ENCODE data around the gene EFNA1.
"Not testable (repeated sequence)": the region's sequence is repeated elsewhere in the genome, so short reads cannot be mapped to it uniquely, and the experiment has no call there.

Gene EFNA1

GRCh38 chr1:155167166-155168104, 39.8 kb downstream of the EFNA1 start:
- peak; percentile 90 for DNase-seq (ENCODE audit: extremely low spot score)
- TF ChIP-seq NFRKB (IDR thresholded peaks at IDR 0.05) (no peak), PKNOX1 (IDR thresholded peaks at IDR 0.05) (no peak), ARNT (IDR thresholded peaks at IDR 0.05) (no peak), FOXM1 (IDR thresholded peaks at IDR 0.05; ENCODE audit: borderline replicate concordance) (no peak), CTBP1 (IDR thresholded peaks at IDR 0.05; ENCODE audit: borderline replicate concordance) (0 out of 2 replicates have a peak, but pooled peaks have one; percentile 14), SP1 (IDR thresholded peaks at IDR 0.05) (no peak)
- CTCF ChIA-PET = interaction anchor here (0.5 to 3.9 kb wide), 32 partner anchors 10 to 686 kb away, joined by 3 to 89 read pairs (median 4); partner anchors contain the start of gene ADAM15
- POLR2A ChIA-PET = interaction anchor here (1.0 to 2.5 kb wide), 10 partner anchors 8 to 77 kb away, joined by 3 to 19 read pairs (median 6); partner anchors contain the start of genes DPM3, EFNA1 and SLC50A1

DNA sequence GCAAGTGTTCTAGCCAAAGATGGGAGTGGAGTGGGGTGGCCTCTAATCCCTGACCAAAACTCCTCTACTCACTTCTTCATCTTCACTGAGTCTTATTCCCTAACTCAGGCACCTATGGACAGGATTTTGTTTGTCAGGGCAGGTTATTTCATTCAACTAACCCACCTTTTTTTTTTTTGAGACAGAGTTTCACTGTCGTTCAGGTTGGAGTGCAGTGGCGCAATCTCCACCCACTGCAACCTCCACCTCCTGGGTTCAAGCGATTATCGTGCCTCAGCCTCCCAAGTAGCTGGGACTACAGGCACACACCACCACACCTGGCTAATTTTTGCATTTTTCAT, 40.4 kb downstream of the EFNA1 start:
- ChIA-PET POLR2A (interaction anchor here (1.0 to 2.5 kb wide), 9 partner anchors 10 to 77 kb away, joined by 3 to 19 read pairs (median 6); partner anchors contain the start of genes DPM3, EFNA1 and SLC50A1), CTCF (interaction anchor here (0.5 to 3.9 kb wide), 26 partner anchors 9 to 687 kb away, joined by 3 to 89 read pairs (median 4); partner anchors contain the start of gene ADAM15)
- DNase-seq (ENCODE audit: extremely low spot score) = not testable (repeated sequence)

DNA sequence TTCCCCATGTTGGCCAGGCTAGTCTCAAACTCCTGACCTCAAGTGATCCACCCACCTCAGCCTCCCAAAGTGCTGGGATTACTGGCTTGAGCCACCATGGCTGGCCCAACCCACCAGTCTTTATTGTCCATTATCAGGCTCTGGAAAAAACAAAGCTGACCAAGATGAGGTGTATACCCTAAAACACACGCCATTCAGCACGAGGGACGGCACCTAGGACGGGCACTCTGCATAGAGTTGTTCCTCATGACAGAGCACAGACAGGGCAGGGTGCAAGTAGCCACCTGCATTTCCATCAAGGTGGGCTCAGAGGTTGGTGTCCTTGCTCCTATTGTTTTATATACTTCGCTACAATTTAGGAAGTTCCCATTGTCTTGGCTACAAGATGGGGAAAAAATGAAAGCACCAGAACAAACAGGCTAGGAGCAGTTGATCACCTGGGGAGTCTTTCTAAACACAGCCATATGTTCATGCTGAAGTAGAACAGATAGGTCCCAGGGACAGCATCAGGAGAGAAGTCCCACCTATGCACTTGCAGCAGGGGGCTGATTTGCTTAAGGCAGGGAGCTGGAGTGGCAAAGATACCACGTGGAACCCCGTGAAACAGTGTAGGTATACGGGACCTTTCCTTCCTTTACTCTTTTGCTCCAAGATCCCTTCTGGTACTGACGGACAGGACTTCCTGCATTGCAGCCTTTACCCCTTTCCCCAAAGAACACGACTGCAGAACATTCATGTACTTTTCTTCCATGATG, 41.0 kb downstream of the EFNA1 start:
- ChIA-PET POLR2A (interaction anchor here (1.0 to 2.5 kb wide), 9 partner anchors 11 to 78 kb away, joined by 3 to 19 read pairs (median 5); partner anchors contain the start of genes DPM3 and SLC50A1), CTCF (interaction anchor here (0.5 to 3.9 kb wide), 23 partner anchors 9 to 123 kb away, joined by 3 to 89 read pairs (median 6); partner anchors contain the start of gene ADAM15)
- TF ChIP-seq HDGF (IDR thresholded peaks at IDR 0.05; ENCODE audit: borderline replicate concordance) (no peak), NFRKB (IDR thresholded peaks at IDR 0.05) (no peak), ZNF384 (IDR thresholded peaks at IDR 0.05) (no peak), CTBP1 (IDR thresholded peaks at IDR 0.05; ENCODE audit: borderline replicate concordance) (no peak), BHLHE40 (IDR thresholded peaks at IDR 0.05; ENCODE audit: borderline replicate concordance) (no peak), LEF1 (IDR thresholded peaks at IDR 0.05; ENCODE audit: borderline replicate concordance) (no peak), L3MBTL2 (conservative IDR thresholded peaks at IDR 0.05) (no peak), ARNT (IDR thresholded peaks at IDR 0.05) (no peak), TARDBP (IDR thresholded peaks at IDR 0.05) (no peak), SUZ12 (IDR thresholded peaks at IDR 0.05) (no peak), PKNOX1 (IDR thresholded peaks at IDR 0.05) (no peak), FOXM1 (IDR thresholded peaks at IDR 0.05; ENCODE audit: borderline replicate concordance) (no peak), ELF4 (IDR thresholded peaks at IDR 0.05) (no peak), SP1 (IDR thresholded peaks at IDR 0.05) (no peak), FOXK2 (IDR thresholded peaks at IDR 0.05) (no peak), FOXA1 (IDR thresholded peaks at IDR 0.05) (no peak)

DNA sequence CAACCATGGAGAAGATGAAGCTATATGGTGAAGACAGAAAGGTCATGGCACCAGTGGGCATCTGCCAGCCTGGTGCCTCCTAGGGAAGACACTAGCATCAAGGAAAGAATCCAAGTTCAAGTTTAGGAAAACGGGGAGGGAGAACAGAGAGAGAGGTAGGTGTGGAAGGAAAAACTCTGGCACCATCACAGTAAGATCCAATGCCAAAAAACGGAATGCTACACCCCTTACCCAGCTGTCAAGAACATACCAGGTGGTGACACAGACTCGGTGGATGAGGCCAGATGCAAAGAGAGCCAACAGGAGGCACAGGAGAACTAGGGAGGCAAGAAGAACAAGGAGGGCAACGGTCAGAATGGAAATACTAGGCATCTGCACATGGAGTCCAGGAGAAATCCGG, 41.9 kb downstream of the EFNA1 start:
- ChIA-PET CTCF (interaction anchor here (1.2 to 1.8 kb wide), 3 partner anchors 52 to 84 kb away, joined by 4 to 8 read pairs (median 4); no protein-coding TSS in a partner anchor), POLR2A (interaction anchor here (1.4 kb wide), 1 partner anchor 24 kb away, joined by 5 read pairs; no protein-coding TSS in a partner anchor)

More for the DNA sequence above, 41.0 kb downstream of the EFNA1 start:
- DNase-seq (ENCODE audit: extremely low spot score) = no peak

DNA sequence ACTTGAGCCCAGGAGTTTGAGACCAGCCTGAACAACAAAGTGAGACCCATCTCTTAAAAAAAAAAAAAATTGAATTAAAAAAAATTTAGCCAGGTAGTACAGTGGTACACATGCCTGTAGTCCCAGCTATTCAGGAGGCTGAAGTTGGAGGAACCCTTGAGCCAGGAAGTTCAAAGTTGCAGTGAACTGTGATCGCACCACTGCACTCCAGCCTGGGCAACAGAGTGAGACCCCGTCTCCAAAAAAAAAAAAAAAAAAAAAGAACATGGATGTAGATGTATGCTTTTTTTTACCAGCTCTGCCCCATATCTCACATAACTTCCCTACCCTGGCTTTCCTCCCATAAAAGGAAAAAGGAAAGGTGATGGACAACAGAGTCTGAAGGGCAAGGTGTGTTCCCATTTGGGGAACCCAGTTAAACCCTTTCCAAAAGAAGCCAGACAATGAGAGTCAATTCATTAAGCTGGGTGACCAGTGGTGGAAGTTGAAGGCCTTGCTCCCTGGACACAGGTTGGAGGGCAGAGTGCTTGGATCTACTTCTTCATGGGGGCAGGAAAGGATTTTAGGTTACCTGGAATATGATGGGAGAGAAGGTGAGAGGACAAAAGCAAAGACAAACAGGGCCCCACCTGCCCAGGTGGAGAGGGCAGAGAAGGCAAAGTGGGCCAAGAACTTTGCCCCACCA, 42.6 kb downstream of the EFNA1 start:
- ChIA-PET CTCF (interaction anchor here (5.7 kb wide), 1 partner anchor 80 kb away, joined by 52 read pairs; no protein-coding TSS in a partner anchor), POLR2A (interaction anchor here (0.6 to 1.4 kb wide), 2 partner anchors 23 to 24 kb away, joined by 3 to 5 read pairs; no protein-coding TSS in a partner anchor)
- TF ChIP-seq FOXM1 (IDR thresholded peaks at IDR 0.05; ENCODE audit: borderline replicate concordance) (no peak), ZNF384 (IDR thresholded peaks at IDR 0.05) (no peak), TARDBP (IDR thresholded peaks at IDR 0.05) (no peak), FOXK2 (IDR thresholded peaks at IDR 0.05) (no peak), PKNOX1 (IDR thresholded peaks at IDR 0.05) (no peak), NFRKB (IDR thresholded peaks at IDR 0.05) (no peak), LEF1 (IDR thresholded peaks at IDR 0.05; ENCODE audit: borderline replicate concordance) (no peak), SP1 (IDR thresholded peaks at IDR 0.05) (no peak), FOXA1 (IDR thresholded peaks at IDR 0.05) (no peak), ARNT (IDR thresholded peaks at IDR 0.05) (no peak), ELF4 (IDR thresholded peaks at IDR 0.05) (no peak), BHLHE40 (IDR thresholded peaks at IDR 0.05; ENCODE audit: borderline replicate concordance) (no peak), L3MBTL2 (conservative IDR thresholded peaks at IDR 0.05) (no peak), CTBP1 (IDR thresholded peaks at IDR 0.05; ENCODE audit: borderline replicate concordance) (no peak), SUZ12 (IDR thresholded peaks at IDR 0.05) (no peak), HDGF (IDR thresholded peaks at IDR 0.05; ENCODE audit: borderline replicate concordance) (no peak)
- no peak for DNase-seq (ENCODE audit: extremely low spot score)

More for the DNA sequence above, 41.9 kb downstream of the EFNA1 start:
- DNase-seq (ENCODE audit: extremely low spot score) = no peak
- no peak for TF ChIP-seq L3MBTL2 (conservative IDR thresholded peaks at IDR 0.05)
- TF ChIP-seq BHLHE40 (IDR thresholded peaks at IDR 0.05; ENCODE audit: borderline replicate concordance) = no peak
- no peak for TF ChIP-seq TARDBP (IDR thresholded peaks at IDR 0.05)
